ENCODE measurements around the gene BCDIN3D. TPM values are rescaled to one million over a fixed set of nuclear protein-coding genes. Genes with fewer than 3 reads are reported as not detected.

The BCDIN3D gene
- total and polyA plus RNA-seq, 9 of the 15 experiments (the other 6 are each of a cell fraction or from before 2014, with no cell fraction given): 3.7 to 6.9 (median 5.6) TPM

DNA sequence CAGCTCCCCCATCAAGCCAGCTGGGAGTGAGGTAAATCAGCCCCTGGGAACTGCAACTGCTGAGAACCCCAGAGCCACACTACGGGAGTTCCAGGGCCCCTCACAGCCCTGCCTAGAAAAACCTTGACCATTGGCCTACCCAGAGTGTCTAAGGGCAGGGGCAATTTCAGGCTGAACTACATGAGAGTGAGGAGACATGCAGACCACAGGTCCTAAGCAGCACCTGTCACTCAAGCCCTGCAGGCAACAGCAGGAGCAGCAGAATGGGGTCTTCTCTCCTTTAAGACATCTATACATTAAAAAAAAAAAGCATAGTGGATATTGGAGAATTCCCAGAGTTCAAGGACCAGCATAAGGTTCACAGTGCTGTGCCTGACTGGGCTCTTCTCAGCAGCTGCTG, 19.6 kb downstream of the BCDIN3D start:
- H3K9ac ChIP-seq (ENCODE audit: insufficient read depth in 1 of 2, low read depth in 2 of 2, low read length in 2 of 2): 0 out of 4 replicates have a peak overlapping the region, but pooled peaks of 1 of the 2 experiments have one; percentile 58
- FAIRE-seq (no peak), ATAC-seq (no peak), DNase-seq (ENCODE audit: extremely low read depth in 1 of 4, low spot score in 3 of 4) (no peak)
- no peaks in the 10 kb centered on the region for H3K9me3 ChIP-seq (replicated peaks; ENCODE audit: control insufficient read depth, insufficient read depth, low read depth, low read length)
- no peaks in the 10 kb centered on the region for H3K27me3 ChIP-seq (ENCODE audit: control insufficient read depth in 2 of 2, insufficient read depth in 2 of 2, low read length in 2 of 2)
- ChIA-PET POLR2A (interaction anchor here (0.7 kb wide), 1 partner anchor 17 kb away, joined by 3 read pairs; no protein-coding TSS in a partner anchor), CTCF (ENCODE audit: low intra/inter-chr PET ratio) (no interaction called here)
- no peak overlapping the region for H3K27ac ChIP-seq (ENCODE audit: extremely low read depth, low read depth, low read length)
- in situ Hi-C loops (cut with MboI): no loop called here
- no TSS peak for BruUV-seq (replicated peaks)
- H4K20me1 ChIP-seq (replicated peaks; ENCODE audit: control insufficient read depth, insufficient read depth, low read length): peaks cover 10% of the 10 kb centered on the region; the same call in 1 of the 2 replicates
- no peak overlapping the region for H3K4me2 ChIP-seq (ENCODE audit: insufficient read depth, low read length)
- peaks cover 3% of the 10 kb centered on the region; the same call in 1 of the 3 replicates for H3K36me3 ChIP-seq (ENCODE audit: control insufficient read depth, insufficient read depth, low read length)
- H3K79me2 ChIP-seq (ENCODE audit: control insufficient read depth, insufficient read depth, low read length): peaks cover 9% of the 10 kb centered on the region; the same call in 2 of the 3 replicates
- H3K4me3 ChIP-seq: no peak overlapping the region
- TF ChIP-seq SP1 (CRISPR knock-in tag; IDR thresholded peaks at IDR 0.05): no peak
- TF ChIP-seq, protein P1, sequence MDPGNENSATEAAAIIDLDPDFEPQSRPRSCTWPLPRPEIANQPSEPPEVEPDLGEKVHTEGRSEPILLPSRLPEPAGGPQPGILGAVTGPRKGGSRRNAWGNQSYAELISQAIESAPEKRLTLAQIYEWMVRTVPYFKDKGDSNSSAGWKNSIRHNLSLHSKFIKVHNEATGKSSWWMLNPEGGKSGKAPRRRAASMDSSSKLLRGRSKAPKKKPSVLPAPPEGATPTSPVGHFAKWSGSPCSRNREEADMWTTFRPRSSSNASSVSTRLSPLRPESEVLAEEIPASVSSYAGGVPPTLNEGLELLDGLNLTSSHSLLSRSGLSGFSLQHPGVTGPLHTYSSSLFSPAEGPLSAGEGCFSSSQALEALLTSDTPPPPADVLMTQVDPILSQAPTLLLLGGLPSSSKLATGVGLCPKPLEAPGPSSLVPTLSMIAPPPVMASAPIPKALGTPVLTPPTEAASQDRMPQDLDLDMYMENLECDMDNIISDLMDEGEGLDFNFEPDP (CRISPR knock-in tag; IDR thresholded peaks at IDR 0.05): no peak
- TF ChIP-seq TAF9B (IDR thresholded peaks at IDR 0.05; ENCODE audit: partially characterized antibody): no peak
- TF ChIP-seq MXI1 (IDR thresholded peaks at IDR 0.05; ENCODE audit: low read depth, low read length): no peak
- no peak for TF ChIP-seq SMAD4 (CRISPR knock-in tag; conservative IDR thresholded peaks at IDR 0.05)
- no peak for TF ChIP-seq CHCHD3 (CRISPR knock-in tag; IDR thresholded peaks at IDR 0.05)
- TF ChIP-seq ETV5 (CRISPR knock-in tag; IDR thresholded peaks at IDR 0.05; ENCODE audit: low read depth): no peak
- TF ChIP-seq SMARCC2 (IDR thresholded peaks at IDR 0.05; ENCODE audit: low read depth): no peak
- no peak for TF ChIP-seq LARP7 (IDR thresholded peaks at IDR 0.05)
- no peak for TF ChIP-seq ZNF707 (CRISPR knock-in tag; conservative IDR thresholded peaks at IDR 0.05)
- TF ChIP-seq ILK (tag; IDR thresholded peaks at IDR 0.05; ENCODE audit: borderline replicate concordance, low read depth): no peak
- no peak for TF ChIP-seq HDGF (IDR thresholded peaks at IDR 0.05)
- TF ChIP-seq, protein P2, sequence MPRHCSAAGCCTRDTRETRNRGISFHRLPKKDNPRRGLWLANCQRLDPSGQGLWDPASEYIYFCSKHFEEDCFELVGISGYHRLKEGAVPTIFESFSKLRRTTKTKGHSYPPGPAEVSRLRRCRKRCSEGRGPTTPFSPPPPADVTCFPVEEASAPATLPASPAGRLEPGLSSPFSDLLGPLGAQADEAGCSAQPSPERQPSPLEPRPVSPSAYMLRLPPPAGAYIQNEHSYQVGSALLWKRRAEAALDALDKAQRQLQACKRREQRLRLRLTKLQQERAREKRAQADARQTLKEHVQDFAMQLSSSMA (CRISPR knock-in tag; IDR thresholded peaks at IDR 0.05): no peak
- TF ChIP-seq EGR1 (conservative IDR thresholded peaks at IDR 0.05): no peak
- no peak for TF ChIP-seq HIVEP1 (CRISPR knock-in tag; IDR thresholded peaks at IDR 0.05)
- no peak for TF ChIP-seq POLR2AphosphoS5 (IDR thresholded peaks at IDR 0.05; ENCODE audit: control insufficient read depth, insufficient read depth, low read depth, low read length)
- no peak for TF ChIP-seq STAT5B (CRISPR knock-in tag; IDR thresholded peaks at IDR 0.05)
- TF ChIP-seq, protein P3, sequence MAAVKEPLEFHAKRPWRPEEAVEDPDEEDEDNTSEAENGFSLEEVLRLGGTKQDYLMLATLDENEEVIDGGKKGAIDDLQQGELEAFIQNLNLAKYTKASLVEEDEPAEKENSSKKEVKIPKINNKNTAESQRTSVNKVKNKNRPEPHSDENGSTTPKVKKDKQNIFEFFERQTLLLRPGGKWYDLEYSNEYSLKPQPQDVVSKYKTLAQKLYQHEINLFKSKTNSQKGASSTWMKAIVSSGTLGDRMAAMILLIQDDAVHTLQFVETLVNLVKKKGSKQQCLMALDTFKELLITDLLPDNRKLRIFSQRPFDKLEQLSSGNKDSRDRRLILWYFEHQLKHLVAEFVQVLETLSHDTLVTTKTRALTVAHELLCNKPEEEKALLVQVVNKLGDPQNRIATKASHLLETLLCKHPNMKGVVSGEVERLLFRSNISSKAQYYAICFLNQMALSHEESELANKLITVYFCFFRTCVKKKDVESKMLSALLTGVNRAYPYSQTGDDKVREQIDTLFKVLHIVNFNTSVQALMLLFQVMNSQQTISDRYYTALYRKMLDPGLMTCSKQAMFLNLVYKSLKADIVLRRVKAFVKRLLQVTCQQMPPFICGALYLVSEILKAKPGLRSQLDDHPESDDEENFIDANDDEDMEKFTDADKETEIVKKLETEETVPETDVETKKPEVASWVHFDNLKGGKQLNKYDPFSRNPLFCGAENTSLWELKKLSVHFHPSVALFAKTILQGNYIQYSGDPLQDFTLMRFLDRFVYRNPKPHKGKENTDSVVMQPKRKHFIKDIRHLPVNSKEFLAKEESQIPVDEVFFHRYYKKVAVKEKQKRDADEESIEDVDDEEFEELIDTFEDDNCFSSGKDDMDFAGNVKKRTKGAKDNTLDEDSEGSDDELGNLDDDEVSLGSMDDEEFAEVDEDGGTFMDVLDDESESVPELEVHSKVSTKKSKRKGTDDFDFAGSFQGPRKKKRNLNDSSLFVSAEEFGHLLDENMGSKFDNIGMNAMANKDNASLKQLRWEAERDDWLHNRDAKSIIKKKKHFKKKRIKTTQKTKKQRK (IDR thresholded peaks at IDR 0.05; ENCODE audit: borderline replicate concordance, low read depth, low read length): no peak
- no peak for TF ChIP-seq MED1 (CRISPR knock-in tag; IDR thresholded peaks at IDR 0.05; ENCODE audit: borderline replicate concordance)
- H2AFZ ChIP-seq (ENCODE audit: low read depth, low read length): no peak overlapping the region
- WGBS (ENCODE audit: insufficient coverage, low coverage, missing lambda C conversion rate): 45% methylated on average over 1 of the region's 1 CpG
- no peaks in the 10 kb centered on the region for H3K9me1 ChIP-seq (ENCODE audit: control insufficient read depth, insufficient read depth, low read length)
- peaks cover 7 to 24% of the 10 kb centered on the region in 2 experiments for H3K4me1 ChIP-seq (replicated peaks in 1 of 2; ENCODE audit: control insufficient read depth in 2 of 2, insufficient read depth in 2 of 2, low read length in 2 of 2)
- intact Hi-C loops (cut with micrococcal nuclease): no loop called here
